Body of pancreas (tissue), 4 donors: Measurements from ENCODE around the gene SLC24A5. TPM values are rescaled to one million over a fixed set of nuclear protein-coding genes. Genes with fewer than 3 reads are reported as not detected.

Experiments
- ATAC-seq: fragments of 150-250 bp; one replicate; pipeline ENCODE4 v1.9.1; 2016
- DNase-seq, 4 donors: peaks; one replicate each; pipeline ENCODE4 v3.0.0-alpha.2; 2019
- H3K27ac ChIP-seq, 4 donors: fragments of 200-600 bp; sonication (generic); 1 replicate in 3 of 4; 2 replicates in 1 of 4; pipeline versions ENCODE4 v1.5.1 to v1.6.1; 2016 to 2019; ENCODE audit warnings: mild to moderate bottlenecking in 1 of 4, mixed read lengths in 1 of 4, moderate library complexity in 1 of 4
- H3K27me3 ChIP-seq, 2 donors: fragments of 200-600 bp; sonication (generic); one replicate each; pipeline ENCODE4 v1.6.0; 2016; ENCODE audit warnings: mild to moderate bottlenecking in 1 of 2
- H3K36me3 ChIP-seq, 2 donors: fragments of 200-600 bp; sonication (generic); replicated peaks in 1 of 2; 2 replicates each; pipeline ENCODE4 v1.5.1; 2016; ENCODE audit warnings: low read depth in 2 of 2; ENCODE audit not compliant: insufficient read depth in 1 of 2
- H3K4me1 ChIP-seq: fragments of 200-600 bp; sonication (generic); one replicate; pipeline ENCODE4 v1.6.0; 2016
- H3K4me3 ChIP-seq, 2 donors: fragments of 200-600 bp; sonication (generic); 1 replicate in 1 of 2; 2 replicates in 1 of 2; pipeline ENCODE4 v1.5.1; 2016 to 2019
- H3K9me3 ChIP-seq, 3 donors: fragments of 200-600 bp; sonication (generic); 1 replicate in 2 of 3; 2 replicates in 1 of 3; pipeline ENCODE4 v1.5.1; 2016
- CTCF ChIP-seq, 7 experiments: fragments of 450-650 bp in 4 of 7; fragments of 200-600 bp in 3 of 7; sonication (generic) in 3 of 7; IDR thresholded peaks; one replicate each; pipeline ENCODE4 v1.5.1; 2016 to 2019; ENCODE audit warnings: antibody characterized with exemption in 7 of 7
- POLR2A ChIP-seq, 3 donors: fragments of 450-650 bp; IDR thresholded peaks; one replicate each; pipeline ENCODE4 v1.6.1; 2016; ENCODE audit warnings: antibody characterized with exemption in 3 of 3, mild to moderate bottlenecking in 2 of 3
- WGBS, 2 donors: methylation state at CpG; one replicate each; pipeline ENCODE4 v1.1.5; 2017; 5-methylcytosine and 5-hydroxymethylcytosine counted together
- intact Hi-C: fragments of 100-400 bp; cut with DNase I; formaldehyde crosslinking; loops from one replicate; pipeline ENCODE4 v1.15.1; 2023
- total RNA-seq, 2 donors: library from RNA; depleted of rRNA; stranded (reverse); fragments of >200 nt; gene quantifications; one replicate each; pipeline ENCODE4 v1.1.0, GENCODE V29; 2016

Gene SLC24A5
- total RNA-seq, 2 donors from 2014 or later, result not detected

GRCh38 chr15:48132874-48133273 lies 12.1 kb downstream of the SLC24A5 start:
- DNase-seq, result no peak
- intact Hi-C loops, result no loop called here
- no peaks in the 10 kb centered on the region for H3K4me1 ChIP-seq
- no peaks in the 10 kb centered on the region for H3K9me3 ChIP-seq
- no peak for ATAC-seq
- no peak overlapping the region for H3K4me3 ChIP-seq
- WGBS, 2 donors, result 88 to 90% methylated on average over 6 of the region's 6 CpGs
- TF ChIP-seq CTCF (IDR thresholded peaks at IDR 0.05) (no peak), POLR2A (IDR thresholded peaks at IDR 0.05) (no peak)
- no peak overlapping the region for H3K27ac ChIP-seq
- no peaks in the 10 kb centered on the region for H3K36me3 ChIP-seq
- no peaks in the 10 kb centered on the region for H3K27me3 ChIP-seq

- intact Hi-C loops, result no loop called here
- WGBS, 2 donors, result 94 to 95% methylated on average over 1 of the region's 1 CpG
- TF ChIP-seq POLR2A (IDR thresholded peaks at IDR 0.05), result no peak
- TF ChIP-seq CTCF (IDR thresholded peaks at IDR 0.05), result no peak
- Histone ChIP-seq H3K36me3 (no peaks in the 10 kb centered on the region), H3K27ac (no peak overlapping the region), H3K27me3 (no peaks in the 10 kb centered on the region), H3K9me3 (no peaks in the 10 kb centered on the region), H3K4me3 (no peak overlapping the region), H3K4me1 (no peaks in the 10 kb centered on the region)
- ATAC-seq (no peak), DNase-seq (no peak)
These were observed 23.1 kb downstream of the SLC24A5 start for GRCh38 chr15:48143856-48144255.

GRCh38 chr15:48144889-48145288 lies 24.1 kb downstream of the SLC24A5 start:
- Histone ChIP-seq H3K27me3 (no peaks in the 10 kb centered on the region), H3K9me3 (no peaks in the 10 kb centered on the region), H3K4me1 (no peaks in the 10 kb centered on the region), H3K4me3 (no peak overlapping the region), H3K27ac (no peak overlapping the region), H3K36me3 (no peaks in the 10 kb centered on the region)
- no peak for TF ChIP-seq POLR2A (IDR thresholded peaks at IDR 0.05)
- no peak for TF ChIP-seq CTCF (IDR thresholded peaks at IDR 0.05)
- WGBS, 2 donors, result 74 to 83% methylated on average over 1 of the region's 1 CpG
- no peak for ATAC-seq
- intact Hi-C loops, result no loop called here
- DNase-seq, result no peak

GRCh38 chr15:48145923-48146322 lies 25.1 kb downstream of the SLC24A5 start:
- Histone ChIP-seq H3K36me3 (no peaks in the 10 kb centered on the region), H3K27me3 (no peaks in the 10 kb centered on the region), H3K27ac (no peak overlapping the region), H3K4me3 (no peak overlapping the region), H3K9me3 (no peaks in the 10 kb centered on the region), H3K4me1 (no peaks in the 10 kb centered on the region)
- intact Hi-C loops, result no loop called here
- no peak for DNase-seq
- ATAC-seq, result no peak
- TF ChIP-seq CTCF (IDR thresholded peaks at IDR 0.05), result no peak
- TF ChIP-seq POLR2A (IDR thresholded peaks at IDR 0.05), result no peak

GRCh38 chr15:48147358-48147757 lies 26.6 kb downstream of the SLC24A5 start:
- TF ChIP-seq CTCF (IDR thresholded peaks at IDR 0.05) (no peak), POLR2A (IDR thresholded peaks at IDR 0.05) (no peak)
- H3K27ac ChIP-seq, result no peak overlapping the region
- no peak for ATAC-seq

More at GRCh38 chr15:48147358-48147757, 26.6 kb downstream of the SLC24A5 start:
- Histone ChIP-seq H3K27me3 (no peaks in the 10 kb centered on the region), H3K9me3 (no peaks in the 10 kb centered on the region), H3K4me1 (no peaks in the 10 kb centered on the region), H3K36me3 (peaks cover 0 to under 1% of the 10 kb centered on the region in 2 donors), H3K4me3 (no peak overlapping the region)
- DNase-seq, result no peak
- intact Hi-C loops, result no loop called here
